Measurements from ENCODE around the gene C5orf34.
"Not testable (repeated sequence)": the region's sequence is repeated elsewhere in the genome, so short reads cannot be mapped to it uniquely, and the experiment has no call there.

The C5orf34 gene

DNA sequence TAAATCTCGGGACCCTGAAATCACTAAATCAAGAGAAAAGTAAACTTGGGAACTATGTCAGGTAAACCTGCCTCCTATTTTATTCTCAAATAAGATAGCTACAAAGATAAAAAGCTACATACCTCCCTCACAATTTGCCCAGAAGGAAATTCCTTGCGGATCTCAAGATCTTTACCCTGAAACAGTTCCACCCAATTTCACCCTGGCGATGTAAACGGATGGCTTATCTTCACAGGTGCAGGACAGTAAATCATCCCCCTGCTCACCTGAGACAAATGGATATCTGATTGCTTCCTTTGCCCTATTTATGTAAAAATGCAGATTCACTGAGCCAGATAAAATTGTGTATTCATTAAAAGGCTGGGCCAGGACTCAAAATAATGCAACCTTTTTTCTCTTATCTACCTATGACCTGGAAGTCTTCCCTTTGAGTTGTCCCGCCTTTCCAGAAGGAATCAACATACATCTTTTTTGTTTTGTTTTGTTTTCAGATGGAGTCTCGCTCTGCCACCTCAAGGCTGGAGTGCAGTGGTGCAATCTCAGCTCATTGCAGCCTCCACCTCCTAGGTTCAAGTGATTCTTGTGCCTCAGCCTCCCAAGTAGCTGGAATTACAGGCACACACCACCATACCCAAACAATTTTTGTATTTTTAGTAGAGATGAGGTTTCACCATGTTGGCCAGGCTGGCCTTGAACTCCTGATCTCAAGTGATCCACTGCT is 45.1 kb downstream of the C5orf34 start:
- no peaks in the 10 kb centered on the region for H4K20me1 ChIP-seq (ENCODE audit: insufficient read depth, low read length)
- H3K79me2 ChIP-seq (ENCODE audit: insufficient read depth, low read length): no peaks in the 10 kb centered on the region
- H3K4me1 ChIP-seq (ENCODE audit: insufficient read depth, low read length, severe bottlenecking): no peaks in the 10 kb centered on the region
- TF ChIP-seq EZH2 (IDR thresholded peaks at IDR 0.05; ENCODE audit: borderline replicate concordance, low read length): no peak
- peaks cover 26% of the 10 kb centered on the region for H3K36me3 ChIP-seq (ENCODE audit: insufficient read depth, low read length)
- H3K9ac ChIP-seq (ENCODE audit: low read length): no peak overlapping the region
- no peaks in the 10 kb centered on the region for H3F3A ChIP-seq (ENCODE audit: insufficient read depth, low read length)
- no peak overlapping the region for H3K4me3 ChIP-seq (ENCODE audit: low read depth, low read length, poor library complexity, severe bottlenecking)
- H3K27me3 ChIP-seq (ENCODE audit: insufficient read depth, low read length): no peaks in the 10 kb centered on the region
- H3K27ac ChIP-seq (ENCODE audit: low read depth, low read length, poor library complexity, severe bottlenecking): no peak overlapping the region
- H2AFZ ChIP-seq (ENCODE audit: low read length): no peak overlapping the region
- H3K4me2 ChIP-seq (ENCODE audit: low read length): no peak overlapping the region
- no peaks in the 10 kb centered on the region for H3K9me2 ChIP-seq (ENCODE audit: low read depth, low read length)
- peaks cover 12% of the 10 kb centered on the region for H3K9me3 ChIP-seq (ENCODE audit: low read length)

DNA sequence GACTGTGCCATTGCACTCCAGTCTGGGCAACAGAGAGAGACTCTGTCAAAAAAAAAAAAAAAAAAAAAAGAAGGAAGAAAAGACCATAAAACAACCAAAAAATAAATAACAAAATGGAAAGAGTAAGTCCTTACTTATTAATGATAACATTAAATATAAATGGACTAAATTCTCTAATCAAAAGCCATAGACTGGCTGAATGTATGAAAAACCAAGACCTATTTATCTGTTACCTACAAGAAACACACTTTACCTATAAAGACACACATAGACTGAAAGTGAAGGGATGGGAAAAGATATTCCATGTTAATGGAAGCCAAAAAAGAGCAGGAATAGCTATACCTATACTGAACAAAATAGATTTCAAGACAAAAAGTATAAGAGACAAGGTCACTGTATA is 47.8 kb downstream of the C5orf34 start:
- H3K4me2 ChIP-seq (ENCODE audit: low read length): no peak overlapping the region
- H3K9me3 ChIP-seq (ENCODE audit: low read length): peaks cover 12% of the 10 kb centered on the region
- no peaks in the 10 kb centered on the region for H3F3A ChIP-seq (ENCODE audit: insufficient read depth, low read length)
- TF ChIP-seq EZH2 (IDR thresholded peaks at IDR 0.05; ENCODE audit: borderline replicate concordance, low read length): no peak
- TF ChIP-seq CTCF (IDR thresholded peaks at IDR 0.05; ENCODE audit: low read length): no peak
- H3K4me1 ChIP-seq (ENCODE audit: insufficient read depth, low read length, severe bottlenecking): no peaks in the 10 kb centered on the region
- H3K9ac ChIP-seq (ENCODE audit: low read length): no peak overlapping the region
- H4K20me1 ChIP-seq (ENCODE audit: insufficient read depth, low read length): no peaks in the 10 kb centered on the region
- H3K36me3 ChIP-seq (ENCODE audit: insufficient read depth, low read length): peaks cover 23% of the 10 kb centered on the region
- H3K79me2 ChIP-seq (ENCODE audit: insufficient read depth, low read length): no peaks in the 10 kb centered on the region
- H3K9me2 ChIP-seq (ENCODE audit: low read depth, low read length): no peaks in the 10 kb centered on the region
- H3K27ac ChIP-seq (ENCODE audit: low read depth, low read length, poor library complexity, severe bottlenecking): no peak overlapping the region
- no peak overlapping the region for H3K4me3 ChIP-seq (ENCODE audit: low read depth, low read length, poor library complexity, severe bottlenecking)
- no peak overlapping the region for H2AFZ ChIP-seq (ENCODE audit: low read length)
- no peaks in the 10 kb centered on the region for H3K27me3 ChIP-seq (ENCODE audit: insufficient read depth, low read length)

DNA sequence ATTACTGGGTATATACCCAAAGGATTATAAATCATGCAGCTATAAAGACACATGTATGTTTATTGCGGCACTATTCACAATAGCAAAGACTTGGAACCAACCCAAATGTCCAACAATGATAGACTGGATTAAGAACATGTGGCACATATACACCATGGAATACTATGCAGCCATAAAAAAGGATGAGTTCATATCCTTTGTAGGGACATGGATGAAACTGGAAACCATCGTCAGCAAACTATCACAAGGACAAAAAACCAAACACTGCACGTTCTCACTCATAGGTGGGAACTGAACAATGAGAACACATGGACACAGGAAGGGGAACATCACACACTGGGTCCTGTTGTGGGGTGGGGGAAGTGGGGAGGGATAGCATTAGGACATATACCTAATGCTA is 49.5 kb downstream of the C5orf34 start:
- peaks cover 27% of the 10 kb centered on the region for H3K36me3 ChIP-seq (ENCODE audit: insufficient read depth, low read length)
- not testable (repeated sequence) for H3K4me1 ChIP-seq (ENCODE audit: insufficient read depth, low read length, severe bottlenecking); H3K4me3 ChIP-seq (ENCODE audit: low read depth, low read length, poor library complexity, severe bottlenecking); H3K9me2 ChIP-seq (ENCODE audit: low read depth, low read length); H3K79me2 ChIP-seq (ENCODE audit: insufficient read depth, low read length); H4K20me1 ChIP-seq (ENCODE audit: insufficient read depth, low read length); H3K4me2 ChIP-seq (ENCODE audit: low read length); H3K9ac ChIP-seq (ENCODE audit: low read length); H3F3A ChIP-seq (ENCODE audit: insufficient read depth, low read length); H3K27ac ChIP-seq (ENCODE audit: low read depth, low read length, poor library complexity, severe bottlenecking); H3K9me3 ChIP-seq (ENCODE audit: low read length); H3K27me3 ChIP-seq (ENCODE audit: insufficient read depth, low read length); H2AFZ ChIP-seq (ENCODE audit: low read length)

DNA sequence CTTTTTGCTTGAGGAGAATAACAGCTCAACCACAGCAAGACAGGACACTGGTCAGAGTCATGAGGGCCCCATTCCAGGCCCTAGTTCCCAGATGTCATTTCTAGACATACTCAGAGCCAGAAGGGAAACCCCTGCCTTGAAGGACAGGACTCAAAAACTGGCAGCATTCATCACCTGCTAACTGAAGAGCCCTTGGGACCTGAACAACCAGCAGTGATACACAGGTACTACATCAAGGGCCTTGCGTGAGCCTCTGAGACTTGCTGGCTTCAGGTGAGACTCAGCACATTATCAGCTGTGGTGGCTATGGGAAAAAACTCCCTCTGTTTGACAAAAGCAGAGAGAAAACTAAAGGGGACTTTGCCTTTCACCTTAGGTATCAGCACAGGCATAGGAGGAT is 53.9 kb downstream of the C5orf34 start:
- Histone ChIP-seq H3K9ac (ENCODE audit: low read length) (no peak overlapping the region), H3K36me3 (ENCODE audit: insufficient read depth, low read length) (peaks cover 22% of the 10 kb centered on the region), H4K20me1 (ENCODE audit: insufficient read depth, low read length) (no peaks in the 10 kb centered on the region), H3K27me3 (ENCODE audit: insufficient read depth, low read length) (no peaks in the 10 kb centered on the region), H2AFZ (ENCODE audit: low read length) (no peak overlapping the region), H3K4me3 (ENCODE audit: low read depth, low read length, poor library complexity, severe bottlenecking) (no peak overlapping the region), H3K79me2 (ENCODE audit: insufficient read depth, low read length) (no peaks in the 10 kb centered on the region), H3F3A (ENCODE audit: insufficient read depth, low read length) (no peaks in the 10 kb centered on the region), H3K4me1 (ENCODE audit: insufficient read depth, low read length, severe bottlenecking) (no peaks in the 10 kb centered on the region), H3K4me2 (ENCODE audit: low read length) (no peak overlapping the region), H3K27ac (ENCODE audit: low read depth, low read length, poor library complexity, severe bottlenecking) (no peak overlapping the region), H3K9me3 (ENCODE audit: low read length) (peaks cover 18% of the 10 kb centered on the region), H3K9me2 (ENCODE audit: low read depth, low read length) (no peaks in the 10 kb centered on the region)
- TF ChIP-seq CTCF (IDR thresholded peaks at IDR 0.05; ENCODE audit: low read length) (no peak), EZH2 (IDR thresholded peaks at IDR 0.05; ENCODE audit: borderline replicate concordance, low read length) (no peak)

Measured in OCI-LY1 (cell line).